Subcutaneous adipose tissue (tissue), 4 donors: ENCODE results near the gene MROH2B. TPM values are rescaled to one million over a fixed set of nuclear protein-coding genes. Genes with fewer than 3 reads are reported as not detected.

Experiments used
- CTCF ChIP-seq: fragments of 450-650 bp; IDR thresholded peaks from one replicate; pipeline ENCODE4 v1.5.1; 2016; ENCODE audit warnings: low read depth, mild to moderate bottlenecking, control low read depth, antibody characterized with exemption, moderate library complexity
- total RNA-seq, 4 donors: library from RNA; depleted of rRNA; stranded (reverse); fragments of >200 nt; gene quantifications; one replicate each; pipeline ENCODE4 v1.1.0, GENCODE V29; 2016

MROH2B gene
- total RNA-seq, 4 donors from 2014 or later: not detected

GRCh38 chr5:40995801-40996586 is 75.1 kb downstream of the MROH2B start:
- TF ChIP-seq CTCF: no peak

DNA sequence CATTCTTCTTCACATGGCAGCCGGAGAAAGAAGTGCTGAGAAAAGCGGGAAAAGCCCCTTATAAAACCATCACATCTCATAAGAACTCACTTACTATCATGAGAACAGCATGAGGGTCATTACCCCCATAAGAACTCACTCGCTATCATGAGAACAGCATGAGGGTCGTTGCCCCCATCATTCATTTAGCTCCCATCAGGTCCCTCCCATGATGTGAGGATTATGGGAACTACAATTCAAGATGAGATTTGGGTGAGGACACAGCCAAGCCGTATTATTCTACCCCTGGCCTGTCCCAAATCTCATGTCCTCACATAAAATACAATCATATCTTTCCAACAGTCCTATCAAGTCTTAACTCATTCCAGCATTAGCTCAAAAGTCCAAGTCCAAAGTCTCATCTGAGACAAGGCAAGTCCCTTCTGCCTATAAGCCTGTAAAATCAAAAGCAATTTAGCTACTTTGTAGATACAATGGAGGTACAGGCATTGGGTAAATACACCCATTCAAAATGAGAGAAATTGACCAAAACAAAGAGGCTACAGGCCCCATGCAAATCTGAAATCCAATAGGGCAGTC is 79.1 kb downstream of the MROH2B start:
- TF ChIP-seq CTCF: no peak

DNA sequence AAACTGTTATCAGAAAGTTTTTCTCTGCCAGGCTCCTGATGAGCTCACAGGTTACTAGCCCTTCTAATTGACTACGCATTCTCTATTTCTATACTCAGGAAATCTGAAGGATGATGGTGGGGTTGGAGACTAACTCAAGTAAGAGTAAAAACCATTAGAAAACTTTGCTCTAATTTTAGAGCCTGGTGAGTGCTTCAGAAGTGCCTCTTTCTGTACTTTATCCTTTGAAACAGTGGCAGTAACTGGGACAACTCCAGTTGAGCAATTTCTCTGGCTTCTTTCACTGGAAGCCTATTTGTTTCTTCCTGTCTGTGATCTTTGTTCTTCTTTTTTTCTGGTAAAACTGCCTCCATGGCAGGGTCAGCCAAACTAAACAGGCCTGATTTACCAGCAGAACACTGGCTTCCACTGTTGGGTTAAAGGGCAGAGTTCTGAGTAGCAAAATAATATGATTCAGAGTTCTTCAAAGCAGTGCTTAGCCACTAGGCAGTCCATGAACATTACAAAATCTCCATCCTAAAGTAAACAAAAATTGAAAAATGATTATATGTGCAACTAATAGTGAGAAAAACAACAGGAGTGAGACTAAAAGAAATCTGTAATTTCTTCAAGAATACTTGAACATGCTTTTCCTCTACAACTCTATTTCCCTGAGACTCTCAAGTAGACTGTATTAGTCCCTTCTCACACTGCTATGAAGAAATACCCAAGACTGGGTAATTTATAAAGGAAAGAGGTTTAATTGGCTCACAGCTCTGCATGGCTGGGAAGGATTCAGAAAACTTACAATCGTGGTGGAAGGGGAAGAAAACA is 79.8 kb downstream of the MROH2B start:
- no peak for TF ChIP-seq CTCF

DNA sequence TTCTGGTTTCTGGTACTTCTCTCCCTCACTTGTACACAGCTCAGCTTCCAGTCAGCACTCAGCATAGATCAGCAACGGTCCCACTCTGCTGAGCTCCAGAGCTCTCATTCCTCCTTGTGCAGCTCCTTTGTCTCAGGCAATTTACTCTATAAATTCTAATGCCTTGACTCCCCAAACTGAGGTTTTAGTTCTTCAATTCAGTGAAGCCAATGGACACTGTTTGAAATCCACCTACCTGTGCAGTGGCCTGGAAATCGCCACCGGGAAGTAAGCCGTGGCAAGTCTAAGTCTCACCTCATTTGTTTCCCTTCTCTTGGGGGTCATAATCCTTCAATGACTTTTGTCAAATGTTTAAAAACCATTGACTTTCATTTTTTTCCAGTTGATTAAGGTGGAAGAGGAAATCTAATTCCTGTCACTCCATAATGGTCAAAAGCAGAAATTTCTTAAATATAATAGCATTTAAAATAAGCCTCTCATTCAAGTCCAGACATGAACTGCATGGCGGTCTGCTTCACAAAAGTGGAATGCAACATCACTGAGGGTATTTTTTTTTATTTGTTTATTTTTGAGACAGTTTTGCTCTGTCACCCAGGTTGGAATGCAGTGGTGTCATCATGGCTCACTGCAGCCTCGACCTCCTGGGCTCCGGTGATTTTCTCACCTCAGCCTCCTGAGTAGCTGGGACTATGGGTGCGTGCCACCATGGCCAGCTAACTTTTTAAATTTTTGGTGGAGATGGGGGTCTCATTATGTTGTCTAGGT is 82.2 kb downstream of the MROH2B start:
- TF ChIP-seq CTCF: no peak

GRCh38 chr5:40987349-40987748 is 83.8 kb downstream of the MROH2B start:
- TF ChIP-seq CTCF: no peak

GRCh38 chr5:40986666-40987065 is 84.5 kb downstream of the MROH2B start:
- TF ChIP-seq CTCF: no peak

GRCh38 chr5:40985501-40985900 is 85.6 kb downstream of the MROH2B start:
- no peak for TF ChIP-seq CTCF
